ENCODE results near the gene UBE2G1.
A peak's percentile ranks its signal among the peaks of the same experiment; 100 is the strongest.

The UBE2G1 gene

DNA sequence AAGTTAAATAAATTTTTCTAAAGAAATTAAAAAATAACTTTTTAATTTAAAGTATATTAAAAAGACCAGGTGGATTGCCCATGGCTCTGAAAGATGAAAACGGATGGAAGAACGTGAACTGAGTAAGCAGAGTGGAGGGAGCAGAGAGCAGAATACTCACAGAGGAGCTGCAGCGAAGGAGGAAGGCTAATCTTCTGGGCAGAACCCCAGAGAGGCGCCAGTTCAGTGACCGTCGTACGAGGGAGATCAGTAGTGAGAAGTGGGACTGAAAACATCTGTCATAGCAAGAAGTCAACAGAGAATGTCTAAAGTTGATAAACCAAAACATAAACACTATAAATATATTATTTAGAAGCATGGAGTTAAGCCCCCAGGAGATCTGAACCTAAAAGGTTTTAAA is 34.9 kb downstream of the UBE2G1 start:
- no peaks in the 10 kb centered on the region for H3K9me3 ChIP-seq (ENCODE audit: control insufficient read depth, low read length)
- no peaks in the 10 kb centered on the region for H3K27me3 ChIP-seq (replicated peaks; ENCODE audit: control insufficient read depth, insufficient read depth, low read length)
- no peak overlapping the region for H3K9ac ChIP-seq (ENCODE audit: low read length)
- no peak for DNase-seq (ENCODE audit: low read depth)
- peaks cover 27% of the 10 kb centered on the region for H3K4me1 ChIP-seq (ENCODE audit: control insufficient read depth, insufficient read depth, low read length)
- H3K36me3 ChIP-seq (ENCODE audit: control insufficient read depth, insufficient read depth, low read length, severe bottlenecking), result no peaks in the 10 kb centered on the region
- no peak overlapping the region for H3K4me3 ChIP-seq (ENCODE audit: low read length)

DNA sequence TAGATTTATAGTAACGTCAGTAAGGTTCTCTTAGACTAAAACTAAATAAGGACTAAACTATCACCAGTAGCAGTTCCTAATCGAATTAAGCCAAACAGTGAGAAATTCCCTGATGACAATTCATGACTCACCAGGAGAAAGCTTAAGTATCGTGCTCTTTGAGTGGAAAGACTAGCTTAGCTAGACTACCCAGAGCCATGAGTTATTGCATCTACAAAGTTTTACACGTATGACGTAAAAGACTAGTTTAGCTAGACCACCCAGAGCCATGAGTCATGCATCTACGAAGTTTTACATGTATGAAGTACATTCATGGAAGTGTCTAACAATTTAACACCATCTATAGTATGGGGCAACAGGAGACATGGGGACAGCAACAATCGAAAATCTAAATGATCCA is 36.6 kb downstream of the UBE2G1 start:
- peak; percentile 57 for DNase-seq (ENCODE audit: low read depth)
- Histone ChIP-seq H3K4me3 (ENCODE audit: low read length) (no peak overlapping the region), H3K27me3 (replicated peaks; ENCODE audit: control insufficient read depth, insufficient read depth, low read length) (no peaks in the 10 kb centered on the region), H3K36me3 (ENCODE audit: control insufficient read depth, insufficient read depth, low read length, severe bottlenecking) (no peaks in the 10 kb centered on the region), H3K9me3 (ENCODE audit: control insufficient read depth, low read length) (peaks cover 2% of the 10 kb centered on the region), H3K9ac (ENCODE audit: low read length) (no peak overlapping the region), H3K4me1 (ENCODE audit: control insufficient read depth, insufficient read depth, low read length) (peaks cover 25% of the 10 kb centered on the region)

- Histone ChIP-seq H3K4me3 (ENCODE audit: low read length) (no peak overlapping the region), H3K36me3 (ENCODE audit: control insufficient read depth, insufficient read depth, low read length, severe bottlenecking) (no peaks in the 10 kb centered on the region), H3K9ac (ENCODE audit: low read length) (no peak overlapping the region), H3K27me3 (replicated peaks; ENCODE audit: control insufficient read depth, insufficient read depth, low read length) (no peaks in the 10 kb centered on the region), H3K9me3 (ENCODE audit: control insufficient read depth, low read length) (peaks cover 2% of the 10 kb centered on the region), H3K4me1 (ENCODE audit: control insufficient read depth, insufficient read depth, low read length) (peaks cover 24% of the 10 kb centered on the region)
- peak; percentile 23 for DNase-seq (ENCODE audit: low read depth)
These were observed 38.9 kb downstream of the UBE2G1 start for GRCh38 chr17:4327606-4328005.

- H3K9ac ChIP-seq (ENCODE audit: low read length), result no peak overlapping the region
- no peak for DNase-seq (ENCODE audit: low read depth)
- H3K9me3 ChIP-seq (ENCODE audit: control insufficient read depth, low read length), result peaks cover 2% of the 10 kb centered on the region
- H3K27me3 ChIP-seq (replicated peaks; ENCODE audit: control insufficient read depth, insufficient read depth, low read length), result no peaks in the 10 kb centered on the region
- H3K4me1 ChIP-seq (ENCODE audit: control insufficient read depth, insufficient read depth, low read length), result peaks cover 24% of the 10 kb centered on the region
- H3K4me3 ChIP-seq (ENCODE audit: low read length), result no peak overlapping the region
- H3K36me3 ChIP-seq (ENCODE audit: control insufficient read depth, insufficient read depth, low read length, severe bottlenecking), result no peaks in the 10 kb centered on the region
These were observed 39.9 kb downstream of the UBE2G1 start for GRCh38 chr17:4326608-4327007.

GRCh38 chr17:4326112-4326511 is 40.4 kb downstream of the UBE2G1 start:
- H3K27me3 ChIP-seq (replicated peaks; ENCODE audit: control insufficient read depth, insufficient read depth, low read length), result no peaks in the 10 kb centered on the region
- H3K4me3 ChIP-seq (ENCODE audit: low read length), result no peak overlapping the region
- peaks cover 2% of the 10 kb centered on the region for H3K9me3 ChIP-seq (ENCODE audit: control insufficient read depth, low read length)
- H3K4me1 ChIP-seq (ENCODE audit: control insufficient read depth, insufficient read depth, low read length), result peaks cover 24% of the 10 kb centered on the region
- DNase-seq (ENCODE audit: low read depth), result no peak
- H3K9ac ChIP-seq (ENCODE audit: low read length), result no peak overlapping the region
- no peaks in the 10 kb centered on the region for H3K36me3 ChIP-seq (ENCODE audit: control insufficient read depth, insufficient read depth, low read length, severe bottlenecking)

GRCh38 chr17:4324463-4324862 is 42.0 kb downstream of the UBE2G1 start:
- no peaks in the 10 kb centered on the region for H3K27me3 ChIP-seq (replicated peaks; ENCODE audit: control insufficient read depth, insufficient read depth, low read length)
- H3K9ac ChIP-seq (ENCODE audit: low read length), result no peak overlapping the region
- H3K4me3 ChIP-seq (ENCODE audit: low read length), result no peak overlapping the region
- peaks cover 17% of the 10 kb centered on the region for H3K4me1 ChIP-seq (ENCODE audit: control insufficient read depth, insufficient read depth, low read length)
- no peak for DNase-seq (ENCODE audit: low read depth)
- H3K9me3 ChIP-seq (ENCODE audit: control insufficient read depth, low read length), result peaks cover 2% of the 10 kb centered on the region
- no peaks in the 10 kb centered on the region for H3K36me3 ChIP-seq (ENCODE audit: control insufficient read depth, insufficient read depth, low read length, severe bottlenecking)

- Histone ChIP-seq H3K9ac (ENCODE audit: low read length) (no peak overlapping the region), H3K4me1 (ENCODE audit: control insufficient read depth, insufficient read depth, low read length) (peaks cover 22% of the 10 kb centered on the region), H3K9me3 (ENCODE audit: control insufficient read depth, low read length) (no peaks in the 10 kb centered on the region), H3K36me3 (ENCODE audit: control insufficient read depth, insufficient read depth, low read length, severe bottlenecking) (no peaks in the 10 kb centered on the region), H3K27me3 (replicated peaks; ENCODE audit: control insufficient read depth, insufficient read depth, low read length) (no peaks in the 10 kb centered on the region), H3K4me3 (ENCODE audit: low read length) (no peak overlapping the region)
- no peak for DNase-seq (ENCODE audit: low read depth)
These were observed 47.3 kb downstream of the UBE2G1 start for GRCh38 chr17:4319221-4319620.

DNA sequence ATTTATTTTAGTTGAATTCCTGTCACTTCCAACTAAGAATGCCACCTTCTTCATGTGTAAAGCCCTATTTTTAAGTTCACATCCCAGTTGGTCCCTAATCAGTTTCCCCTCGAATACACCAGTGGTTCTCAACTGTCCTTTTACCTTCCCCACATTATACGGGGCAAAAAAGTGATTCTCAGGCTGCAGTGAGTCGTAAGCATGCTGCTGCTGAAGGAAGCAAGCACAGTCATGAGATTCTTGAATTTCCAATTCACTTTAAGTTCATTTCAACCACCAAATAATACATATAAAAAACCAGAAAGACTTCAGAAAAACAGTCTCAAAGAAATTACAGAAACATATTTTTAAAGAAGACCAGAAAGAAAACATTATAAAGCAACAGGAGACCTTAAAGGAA is 47.9 kb downstream of the UBE2G1 start:
- no peak for DNase-seq (ENCODE audit: low read depth)
- no peaks in the 10 kb centered on the region for H3K27me3 ChIP-seq (replicated peaks; ENCODE audit: control insufficient read depth, insufficient read depth, low read length)
- peaks cover 22% of the 10 kb centered on the region for H3K4me1 ChIP-seq (ENCODE audit: control insufficient read depth, insufficient read depth, low read length)
- no peak overlapping the region for H3K4me3 ChIP-seq (ENCODE audit: low read length)
- no peak overlapping the region for H3K9ac ChIP-seq (ENCODE audit: low read length)
- no peaks in the 10 kb centered on the region for H3K9me3 ChIP-seq (ENCODE audit: control insufficient read depth, low read length)
- no peaks in the 10 kb centered on the region for H3K36me3 ChIP-seq (ENCODE audit: control insufficient read depth, insufficient read depth, low read length, severe bottlenecking)

DNA sequence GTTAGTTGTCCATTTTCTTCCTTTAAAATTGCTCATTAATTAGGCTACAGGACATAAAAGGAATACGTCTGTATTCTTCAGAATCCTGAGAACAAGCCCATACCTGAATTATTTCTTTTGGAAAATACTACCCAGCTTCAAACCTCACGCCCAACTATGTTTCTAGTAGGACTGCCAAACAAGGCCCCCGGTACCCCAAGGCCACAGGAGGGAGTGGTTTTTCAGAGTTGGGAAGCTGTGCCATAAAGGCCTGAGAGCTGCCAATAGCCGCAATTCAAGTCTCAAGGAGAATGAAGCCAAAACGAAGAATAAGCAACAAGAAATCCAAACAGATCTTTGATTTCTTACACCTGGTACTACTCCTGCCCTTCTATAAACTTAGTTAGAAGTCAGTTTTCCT is 48.3 kb downstream of the UBE2G1 start:
- no peak for DNase-seq (ENCODE audit: low read depth)
- Histone ChIP-seq H3K4me3 (ENCODE audit: low read length) (no peak overlapping the region), H3K36me3 (ENCODE audit: control insufficient read depth, insufficient read depth, low read length, severe bottlenecking) (no peaks in the 10 kb centered on the region), H3K9ac (ENCODE audit: low read length) (no peak overlapping the region), H3K9me3 (ENCODE audit: control insufficient read depth, low read length) (no peaks in the 10 kb centered on the region), H3K27me3 (replicated peaks; ENCODE audit: control insufficient read depth, insufficient read depth, low read length) (no peaks in the 10 kb centered on the region), H3K4me1 (ENCODE audit: control insufficient read depth, insufficient read depth, low read length) (peaks cover 24% of the 10 kb centered on the region)

DNA sequence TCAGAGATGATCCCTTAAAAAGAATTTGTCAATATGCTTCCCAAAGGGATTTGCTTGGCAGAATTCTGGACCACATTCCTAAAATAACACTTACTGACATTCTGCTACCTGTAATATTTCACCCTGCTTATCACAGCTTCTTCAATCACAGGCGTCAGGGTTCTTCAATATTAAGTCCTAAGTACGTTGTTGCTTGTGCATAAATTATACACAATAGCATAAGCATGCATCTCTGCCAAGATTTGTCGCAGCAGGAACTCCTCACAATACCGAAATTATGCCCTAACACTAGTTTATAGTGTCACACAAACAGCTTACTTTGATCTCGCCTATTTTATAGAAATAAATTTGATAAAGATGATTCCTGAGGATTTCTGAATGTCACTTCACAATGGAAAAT is 48.9 kb downstream of the UBE2G1 start:
- Histone ChIP-seq H3K4me1 (ENCODE audit: control insufficient read depth, insufficient read depth, low read length) (peaks cover 30% of the 10 kb centered on the region), H3K9me3 (ENCODE audit: control insufficient read depth, low read length) (no peaks in the 10 kb centered on the region), H3K9ac (ENCODE audit: low read length) (no peak overlapping the region), H3K36me3 (ENCODE audit: control insufficient read depth, insufficient read depth, low read length, severe bottlenecking) (no peaks in the 10 kb centered on the region), H3K27me3 (replicated peaks; ENCODE audit: control insufficient read depth, insufficient read depth, low read length) (no peaks in the 10 kb centered on the region), H3K4me3 (ENCODE audit: low read length) (no peak overlapping the region)
- DNase-seq (ENCODE audit: low read depth), result no peak

- DNase-seq (ENCODE audit: low read depth), result no peak
- Histone ChIP-seq H3K27me3 (replicated peaks; ENCODE audit: control insufficient read depth, insufficient read depth, low read length) (no peaks in the 10 kb centered on the region), H3K36me3 (ENCODE audit: control insufficient read depth, insufficient read depth, low read length, severe bottlenecking) (no peaks in the 10 kb centered on the region), H3K9me3 (ENCODE audit: control insufficient read depth, low read length) (no peaks in the 10 kb centered on the region), H3K4me1 (ENCODE audit: control insufficient read depth, insufficient read depth, low read length) (peaks cover 31% of the 10 kb centered on the region), H3K9ac (ENCODE audit: low read length) (no peak overlapping the region), H3K4me3 (ENCODE audit: low read length) (no peak overlapping the region)
These were observed 49.8 kb downstream of the UBE2G1 start for GRCh38 chr17:4316648-4317047.

GRCh38 chr17:4314618-4315017 is 51.9 kb downstream of the UBE2G1 start:
- H3K36me3 ChIP-seq (ENCODE audit: control insufficient read depth, insufficient read depth, low read length, severe bottlenecking), result no peaks in the 10 kb centered on the region
- no peaks in the 10 kb centered on the region for H3K27me3 ChIP-seq (replicated peaks; ENCODE audit: control insufficient read depth, insufficient read depth, low read length)
- DNase-seq (ENCODE audit: low read depth), result no peak
- no peak overlapping the region for H3K4me3 ChIP-seq (ENCODE audit: low read length)
- H3K9ac ChIP-seq (ENCODE audit: low read length), result no peak overlapping the region
- peaks cover 41% of the 10 kb centered on the region for H3K4me1 ChIP-seq (ENCODE audit: control insufficient read depth, insufficient read depth, low read length)
- H3K9me3 ChIP-seq (ENCODE audit: control insufficient read depth, low read length), result no peaks in the 10 kb centered on the region

Data from adipocyte (in vitro differentiated cells).